ENCODE measurements around the gene PTPN3.

PTPN3 gene

GRCh38 chr9:109458453-109459211, 39.5 kb downstream of the PTPN3 start:
- TF ChIP-seq POLR2AphosphoS5 (IDR thresholded peaks at IDR 0.05; ENCODE audit: low read depth, low read length), result no peak
- TF ChIP-seq TAF1 (IDR thresholded peaks at IDR 0.05; ENCODE audit: borderline replicate concordance, insufficient read depth, low read length), result no peak
- no peak for TF ChIP-seq REST (IDR thresholded peaks at IDR 0.05; ENCODE audit: insufficient read depth in 1 of 2, low read depth in 2 of 2, low read length in 2 of 2)
- no peak for TF ChIP-seq SIN3A (IDR thresholded peaks at IDR 0.05; ENCODE audit: borderline replicate concordance, insufficient read depth, low read length)
- TF ChIP-seq FOXP2 (optimal IDR thresholded peaks at IDR 0.05; ENCODE audit: borderline replicate concordance, extremely low read depth, extremely low read length, insufficient read depth), result no peak

- TF ChIP-seq REST (IDR thresholded peaks at IDR 0.05; ENCODE audit: insufficient read depth in 1 of 2, low read depth in 2 of 2, low read length in 2 of 2) (no peak), SIN3A (IDR thresholded peaks at IDR 0.05; ENCODE audit: borderline replicate concordance, insufficient read depth, low read length) (no peak), TAF1 (IDR thresholded peaks at IDR 0.05; ENCODE audit: borderline replicate concordance, insufficient read depth, low read length) (no peak), POLR2AphosphoS5 (IDR thresholded peaks at IDR 0.05; ENCODE audit: low read depth, low read length) (no peak), FOXP2 (optimal IDR thresholded peaks at IDR 0.05; ENCODE audit: borderline replicate concordance, extremely low read depth, extremely low read length, insufficient read depth) (no peak)
Measured at GRCh38 chr9:109456811-109457210, 41.3 kb downstream of the PTPN3 start.

GRCh38 chr9:109455861-109456260, 42.2 kb downstream of the PTPN3 start:
- TF ChIP-seq POLR2AphosphoS5 (IDR thresholded peaks at IDR 0.05; ENCODE audit: low read depth, low read length) (no peak), TAF1 (IDR thresholded peaks at IDR 0.05; ENCODE audit: borderline replicate concordance, insufficient read depth, low read length) (no peak), REST (IDR thresholded peaks at IDR 0.05; ENCODE audit: insufficient read depth in 1 of 2, low read depth in 2 of 2, low read length in 2 of 2) (no peak)

- TF ChIP-seq SIN3A (IDR thresholded peaks at IDR 0.05; ENCODE audit: borderline replicate concordance, insufficient read depth, low read length), result no peak
Measured at GRCh38 chr9:109455391-109455790, 42.7 kb downstream of the PTPN3 start.

GRCh38 chr9:109454601-109455155, 43.4 kb downstream of the PTPN3 start:
- no peak for TF ChIP-seq REST (IDR thresholded peaks at IDR 0.05; ENCODE audit: insufficient read depth in 1 of 2, low read depth in 2 of 2, low read length in 2 of 2)
- no peak for TF ChIP-seq SIN3A (IDR thresholded peaks at IDR 0.05; ENCODE audit: borderline replicate concordance, insufficient read depth, low read length)
- no peak for TF ChIP-seq TAF1 (IDR thresholded peaks at IDR 0.05; ENCODE audit: borderline replicate concordance, insufficient read depth, low read length)
- no peak for TF ChIP-seq POLR2AphosphoS5 (IDR thresholded peaks at IDR 0.05; ENCODE audit: low read depth, low read length)
- TF ChIP-seq FOXP2 (optimal IDR thresholded peaks at IDR 0.05; ENCODE audit: borderline replicate concordance, extremely low read depth, extremely low read length, insufficient read depth), result no peak
